ENCODE measurements around the gene NLGN1. TPM values are rescaled to one million over a fixed set of nuclear protein-coding genes. Genes with fewer than 3 reads are reported as not detected.
"Not testable (repeated sequence)": the region's sequence is repeated elsewhere in the genome, so short reads cannot be mapped to it uniquely, and the experiment has no call there.

Gene NLGN1
- polyA plus RNA-seq, 3 donors from 2014 or later = not detected

- DNase-seq = no peak
- H3K36me3 Mint-ChIP-seq = no peaks in the 10 kb centered on the region
- H3K27ac Mint-ChIP-seq = no peak overlapping the region
- H3K4me1 Mint-ChIP-seq = no peaks in the 10 kb centered on the region
- peaks cover 0 to 13% (median 3%) of the 10 kb centered on the region in 6 donors for H3K9me3 Mint-ChIP-seq
- no peaks in the 10 kb centered on the region for H3K27me3 Mint-ChIP-seq (ENCODE audit: low read depth in 3 of 3)
- H3K4me3 Mint-ChIP-seq = no peak overlapping the region
These were observed 67.6 kb downstream of the NLGN1 start for GRCh38 chr3:173465112-173465511.

- no peak for DNase-seq
- H3K36me3 Mint-ChIP-seq = no peaks in the 10 kb centered on the region
- H3K4me3 Mint-ChIP-seq = no peak overlapping the region
- no peak overlapping the region for H3K27ac Mint-ChIP-seq
- H3K9me3 Mint-ChIP-seq = peaks cover 0 to 16% (median 3%) of the 10 kb centered on the region in 6 donors
- no peaks in the 10 kb centered on the region for H3K27me3 Mint-ChIP-seq (ENCODE audit: low read depth in 3 of 3)
- no peaks in the 10 kb centered on the region for H3K4me1 Mint-ChIP-seq
These were observed 68.5 kb downstream of the NLGN1 start for GRCh38 chr3:173465898-173466678.

- H3K27ac Mint-ChIP-seq = no peak overlapping the region
- H3K4me3 Mint-ChIP-seq = no peak overlapping the region
- no peak for DNase-seq
- no peaks in the 10 kb centered on the region for H3K36me3 Mint-ChIP-seq
- H3K27me3 Mint-ChIP-seq (ENCODE audit: low read depth in 3 of 3) = no peaks in the 10 kb centered on the region
- H3K4me1 Mint-ChIP-seq = no peaks in the 10 kb centered on the region
- peaks cover 0 to 19% (median 2%) of the 10 kb centered on the region in 6 donors for H3K9me3 Mint-ChIP-seq
These were observed 70.0 kb downstream of the NLGN1 start for GRCh38 chr3:173467501-173467900.

GRCh38 chr3:173473237-173473636 lies 75.7 kb downstream of the NLGN1 start:
- DNase-seq = no peak
- Mint-ChIP-seq H3K9me3 (peaks cover 0 to 19% (median 5%) of the 10 kb centered on the region in 6 donors), H3K4me1 (no peaks in the 10 kb centered on the region), H3K4me3 (no peak overlapping the region), H3K36me3 (no peaks in the 10 kb centered on the region), H3K27ac (no peak overlapping the region), H3K27me3 (ENCODE audit: low read depth in 3 of 3) (no peaks in the 10 kb centered on the region)

GRCh38 chr3:173479301-173479700 lies 81.8 kb downstream of the NLGN1 start:
- no peak for DNase-seq
- Mint-ChIP-seq H3K9me3 (peaks cover 3 to 24% (median 9%) of the 10 kb centered on the region in 6 donors), H3K27ac (no peak overlapping the region), H3K36me3 (no peaks in the 10 kb centered on the region), H3K4me3 (no peak overlapping the region), H3K27me3 (ENCODE audit: low read depth in 3 of 3) (no peaks in the 10 kb centered on the region), H3K4me1 (no peaks in the 10 kb centered on the region)

GRCh38 chr3:173501931-173502489 lies 104.5 kb downstream of the NLGN1 start:
- H3K36me3 Mint-ChIP-seq = no peaks in the 10 kb centered on the region
- H3K27me3 Mint-ChIP-seq (ENCODE audit: low read depth in 3 of 3) = peaks cover 0 to 2% (median 0%) of the 10 kb centered on the region in 3 donors
- H3K9me3 Mint-ChIP-seq = peaks cover 0 to 12% (median 9%) of the 10 kb centered on the region in 6 donors
- DNase-seq = no peak
- H3K4me3 Mint-ChIP-seq = no peak overlapping the region
- no peak overlapping the region for H3K27ac Mint-ChIP-seq
- no peaks in the 10 kb centered on the region for H3K4me1 Mint-ChIP-seq

GRCh38 chr3:173502983-173503568 lies 105.5 kb downstream of the NLGN1 start:
- peaks cover 0 to 2% (median 0%) of the 10 kb centered on the region in 3 donors for H3K27me3 Mint-ChIP-seq (ENCODE audit: low read depth in 3 of 3)
- no peaks in the 10 kb centered on the region for H3K4me1 Mint-ChIP-seq
- H3K27ac Mint-ChIP-seq = no peak overlapping the region

GRCh38 chr3:173510565-173510964 lies 113.0 kb downstream of the NLGN1 start:
- H3K27ac Mint-ChIP-seq = no peak overlapping the region
- H3K4me3 Mint-ChIP-seq = no peak overlapping the region
- no peak for DNase-seq
- H3K27me3 Mint-ChIP-seq (ENCODE audit: low read depth in 3 of 3) = peaks cover 0 to 2% (median 0%) of the 10 kb centered on the region in 3 donors
- H3K36me3 Mint-ChIP-seq = no peaks in the 10 kb centered on the region
- peaks cover 7 to 33% (median 10%) of the 10 kb centered on the region in 6 donors for H3K9me3 Mint-ChIP-seq
- no peaks in the 10 kb centered on the region for H3K4me1 Mint-ChIP-seq

More at GRCh38 chr3:173502983-173503568, 105.5 kb downstream of the NLGN1 start:
- H3K9me3 Mint-ChIP-seq = peaks cover 0 to 16% (median 9%) of the 10 kb centered on the region in 6 donors
- no peak for DNase-seq
- no peaks in the 10 kb centered on the region for H3K36me3 Mint-ChIP-seq
- H3K4me3 Mint-ChIP-seq = no peak overlapping the region

- Mint-ChIP-seq H3K4me3 (no peak overlapping the region), H3K27ac (no peak overlapping the region), H3K9me3 (peaks cover under 1 to 26% (median 9%) of the 10 kb centered on the region in 6 donors), H3K27me3 (ENCODE audit: low read depth in 3 of 3) (peaks cover 0 to 2% (median 0%) of the 10 kb centered on the region in 3 donors), H3K36me3 (no peaks in the 10 kb centered on the region), H3K4me1 (no peaks in the 10 kb centered on the region)
- DNase-seq = no peak
These were observed 115.6 kb downstream of the NLGN1 start for GRCh38 chr3:173513123-173513522.

- H3K27ac Mint-ChIP-seq = no peak overlapping the region
- DNase-seq = no peak
- no peaks in the 10 kb centered on the region for H3K4me1 Mint-ChIP-seq
- H3K36me3 Mint-ChIP-seq = no peaks in the 10 kb centered on the region
- H3K4me3 Mint-ChIP-seq = no peak overlapping the region
- H3K27me3 Mint-ChIP-seq (ENCODE audit: low read depth in 3 of 3) = peaks cover 0 to 2% (median 0%) of the 10 kb centered on the region in 3 donors
- peaks cover 12 to 54% (median 31%) of the 10 kb centered on the region in 6 donors for H3K9me3 Mint-ChIP-seq
These were observed 131.6 kb downstream of the NLGN1 start for GRCh38 chr3:173529062-173529711.

- DNase-seq = no peak
- Mint-ChIP-seq H3K36me3 (no peaks in the 10 kb centered on the region), H3K4me3 (no peak overlapping the region), H3K27ac (no peak overlapping the region), H3K4me1 (no peaks in the 10 kb centered on the region), H3K27me3 (ENCODE audit: low read depth in 3 of 3) (peaks cover 0 to 1% (median 0%) of the 10 kb centered on the region in 3 donors), H3K9me3 (peaks cover 6 to 32% (median 18%) of the 10 kb centered on the region in 6 donors)
These were observed 134.1 kb downstream of the NLGN1 start for GRCh38 chr3:173531602-173532001.

- Mint-ChIP-seq H3K9me3 (peaks cover 0 to 3% (median 1%) of the 10 kb centered on the region in 6 donors), H3K27me3 (ENCODE audit: low read depth in 3 of 3) (no peaks in the 10 kb centered on the region), H3K4me3 (no peak overlapping the region), H3K4me1 (no peaks in the 10 kb centered on the region), H3K27ac (no peak overlapping the region), H3K36me3 (no peaks in the 10 kb centered on the region)
- DNase-seq = no peak
These were observed 140.9 kb downstream of the NLGN1 start for GRCh38 chr3:173538410-173538809.

- peaks cover 2 to 10% (median 4%) of the 10 kb centered on the region in 6 donors for H3K9me3 Mint-ChIP-seq
- H3K4me3 Mint-ChIP-seq; H3K4me1 Mint-ChIP-seq; H3K27ac Mint-ChIP-seq; H3K36me3 Mint-ChIP-seq; H3K27me3 Mint-ChIP-seq (ENCODE audit: low read depth in 3 of 3); DNase-seq: not testable (repeated sequence)
These were observed 148.0 kb downstream of the NLGN1 start for GRCh38 chr3:173545590-173545989.

GRCh38 chr3:173547070-173547469 lies 149.5 kb downstream of the NLGN1 start:
- peaks cover 0 to 4% (median 2%) of the 10 kb centered on the region in 3 donors for H3K27me3 Mint-ChIP-seq (ENCODE audit: low read depth in 3 of 3)
- H3K27ac Mint-ChIP-seq = no peak overlapping the region
- H3K9me3 Mint-ChIP-seq = peaks cover 2 to 10% (median 6%) of the 10 kb centered on the region in 6 donors
- no peak for DNase-seq
- no peaks in the 10 kb centered on the region for H3K4me1 Mint-ChIP-seq
- H3K36me3 Mint-ChIP-seq = no peaks in the 10 kb centered on the region
- no peak overlapping the region for H3K4me3 Mint-ChIP-seq

All from immature natural killer cell (primary cell).